GM18511 (cell line): Measurements from ENCODE around the gene TSPAN18.

Experiments used
- ATAC-seq: cut with Tn5 transposase; IDR thresholded peaks from one replicate; pipeline ENCODE4 v1.9.1; 2021; ENCODE audit warnings: mild to moderate bottlenecking, moderate library complexity; ENCODE audit not compliant: unreplicated experiment

TSPAN18 gene

GRCh38 chr11:44912270-44912987 lies 185.7 kb downstream of the TSPAN18 start:
- no peak for ATAC-seq

DNA sequence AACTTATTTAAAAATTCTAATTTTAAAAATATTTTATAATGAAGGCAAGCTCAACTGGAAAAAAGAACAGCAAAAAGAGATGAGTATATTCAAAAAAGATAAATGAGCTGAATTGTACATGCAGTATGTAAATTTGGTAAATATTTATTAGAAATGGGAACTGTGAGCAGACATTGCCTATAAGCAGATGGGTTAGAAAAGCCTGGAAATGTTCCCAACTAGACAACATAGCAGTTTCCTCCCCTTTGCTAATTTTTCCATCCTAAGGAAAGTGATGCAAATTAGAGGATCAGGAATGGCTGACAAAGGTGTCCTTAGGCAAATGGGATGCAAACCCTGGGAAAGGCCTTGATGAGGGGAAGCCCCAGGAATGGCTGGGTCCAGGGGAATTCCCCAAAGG lies 186.7 kb downstream of the TSPAN18 start:
- ATAC-seq, result no peak

GRCh38 chr11:44914105-44914504 lies 187.3 kb downstream of the TSPAN18 start:
- no peak for ATAC-seq

GRCh38 chr11:44915004-44915403 lies 188.2 kb downstream of the TSPAN18 start:
- no peak for ATAC-seq

DNA sequence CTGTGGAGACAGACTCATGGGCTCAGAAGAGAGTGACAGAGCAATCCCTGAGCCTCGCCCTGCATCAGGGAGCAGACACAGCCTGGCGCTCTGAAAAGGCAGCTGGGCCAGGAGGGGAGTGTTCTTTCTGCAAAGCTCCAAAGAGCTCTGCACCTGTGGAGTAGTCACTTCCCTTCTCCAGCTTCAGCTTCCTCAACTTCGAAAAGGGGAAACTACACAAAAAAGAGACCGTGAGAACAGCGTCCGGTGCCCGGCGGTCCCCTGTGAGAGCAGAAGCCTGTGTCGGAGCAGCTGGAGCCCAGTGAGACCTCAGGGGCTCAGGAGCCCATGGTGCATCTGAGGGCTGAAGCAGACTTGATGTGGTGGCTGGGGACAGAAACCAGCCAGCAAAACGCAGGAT lies 188.9 kb downstream of the TSPAN18 start:
- ATAC-seq, result no peak

DNA sequence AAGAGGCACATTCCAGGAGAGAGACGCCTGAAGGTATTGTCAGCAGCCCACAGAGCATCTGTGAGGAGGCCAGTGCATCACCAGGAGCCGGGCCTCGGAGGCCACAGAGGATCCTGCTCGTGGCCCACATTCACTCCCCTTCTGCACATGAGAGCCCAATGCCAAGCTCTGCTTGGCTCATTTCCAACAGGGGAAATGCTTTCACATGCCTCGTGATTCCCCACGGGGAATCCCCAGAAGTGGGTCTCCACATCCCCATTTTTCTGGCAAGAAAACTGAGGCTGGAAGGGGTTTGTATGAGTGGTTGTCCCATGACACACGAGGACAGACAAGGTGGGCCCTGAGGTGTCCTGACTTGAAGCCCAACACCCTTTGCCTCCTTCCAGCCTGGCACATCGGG lies 189.6 kb downstream of the TSPAN18 start:
- no peak for ATAC-seq

- peak; percentile 73 for ATAC-seq
Observed at GRCh38 chr11:44916801-44917385, 190.1 kb downstream of the TSPAN18 start.

DNA sequence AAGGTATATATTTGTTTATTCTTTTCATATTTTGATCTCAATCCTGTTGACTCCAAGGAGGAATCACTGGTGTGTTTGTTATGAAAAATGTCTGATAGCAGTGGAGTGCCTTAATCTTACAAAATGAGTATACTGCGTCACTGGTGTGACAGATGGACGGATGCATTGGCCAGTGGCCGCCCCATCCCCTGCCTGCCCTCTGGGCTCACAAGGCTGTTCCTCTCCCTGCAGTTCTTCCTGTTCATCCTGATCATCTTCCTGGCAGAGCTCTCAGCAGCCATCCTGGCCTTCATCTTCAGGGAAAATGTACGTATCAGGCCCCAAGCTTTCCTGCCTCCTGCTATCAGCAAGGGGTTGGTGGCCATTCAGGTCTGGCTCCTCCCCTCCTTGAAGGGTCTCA lies 191.0 kb downstream of the TSPAN18 start:
- no peak for ATAC-seq

DNA sequence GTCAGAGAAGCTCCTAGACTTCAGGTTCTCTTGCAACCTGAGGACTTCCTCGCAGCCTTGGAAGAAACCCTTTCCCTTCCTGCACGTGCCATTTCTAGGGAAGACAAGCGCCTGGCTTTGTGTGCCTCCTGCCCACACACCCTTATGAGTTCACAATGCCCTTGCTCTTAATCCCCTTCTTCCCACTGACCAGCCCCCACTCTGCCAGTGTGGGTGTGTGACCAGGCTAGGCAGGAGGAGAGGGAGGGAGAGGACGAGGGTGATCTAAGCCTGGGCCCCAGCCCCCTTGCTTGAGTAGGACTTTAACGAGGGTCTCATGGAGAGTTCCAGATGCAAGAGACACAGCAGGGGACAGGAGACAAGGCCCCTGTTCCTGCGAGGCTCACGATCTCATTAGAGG lies 193.7 kb downstream of the TSPAN18 start:
- no peak for ATAC-seq

DNA sequence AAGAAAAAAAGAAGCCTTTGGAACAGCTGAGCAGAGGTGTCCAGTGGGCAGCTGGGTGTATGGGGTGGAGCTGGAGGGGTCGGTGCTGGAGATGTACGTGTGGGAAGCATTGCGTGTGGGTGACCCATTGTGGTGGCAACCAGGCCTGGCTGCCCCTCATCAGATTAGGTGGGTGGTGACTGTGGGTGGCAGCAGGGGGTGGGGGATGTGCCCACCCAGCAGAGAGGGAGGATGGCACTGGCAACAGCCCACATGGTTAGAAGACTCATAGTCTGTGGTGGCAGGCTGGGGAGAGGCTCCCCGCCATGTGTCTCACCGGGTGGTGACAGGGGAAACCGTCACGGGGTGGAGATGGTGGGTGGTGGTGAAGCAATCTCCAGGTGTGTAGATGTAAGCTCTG lies 196.4 kb downstream of the TSPAN18 start:
- no peak for ATAC-seq

DNA sequence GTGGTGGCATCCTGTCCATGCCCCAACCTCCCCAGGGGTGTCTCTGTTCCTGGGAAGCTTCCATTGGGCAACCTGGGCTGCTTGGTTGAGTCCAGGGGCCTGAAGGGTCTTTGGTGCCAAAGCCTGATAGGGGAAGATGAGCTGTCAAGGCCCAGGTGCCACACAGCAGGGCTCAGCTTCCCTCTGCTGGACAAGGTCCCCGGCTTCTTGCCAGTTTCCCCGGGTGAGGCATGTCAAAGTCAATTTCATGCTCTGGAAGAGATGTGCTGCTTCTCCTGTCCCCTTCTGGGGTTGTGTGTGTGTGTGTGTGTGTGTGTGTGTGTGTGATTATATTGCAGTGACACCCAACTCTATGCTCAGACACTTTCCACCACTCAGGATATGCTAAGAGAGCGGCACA lies 197.0 kb downstream of the TSPAN18 start:
- no peak for ATAC-seq

DNA sequence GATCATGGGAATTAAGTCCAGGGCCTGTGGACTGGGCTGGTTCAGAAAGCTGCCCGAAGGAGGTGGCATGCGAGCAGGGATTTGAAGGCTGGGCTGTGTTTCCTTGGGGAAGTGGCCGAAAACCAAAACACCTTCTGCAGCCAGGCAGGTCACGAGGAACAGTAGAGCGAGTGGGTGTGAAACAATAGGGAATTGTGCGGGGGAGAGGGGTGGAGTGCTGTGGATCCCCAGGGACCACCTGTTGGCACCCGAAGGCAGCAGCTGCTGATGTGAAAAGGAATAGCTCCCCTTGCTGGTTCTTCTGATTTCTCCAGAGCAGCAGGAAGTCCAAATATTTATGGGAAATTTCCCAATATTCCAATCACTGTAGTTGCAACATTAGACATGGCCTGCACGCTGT lies 199.3 kb downstream of the TSPAN18 start:
- ATAC-seq, result no peak

DNA sequence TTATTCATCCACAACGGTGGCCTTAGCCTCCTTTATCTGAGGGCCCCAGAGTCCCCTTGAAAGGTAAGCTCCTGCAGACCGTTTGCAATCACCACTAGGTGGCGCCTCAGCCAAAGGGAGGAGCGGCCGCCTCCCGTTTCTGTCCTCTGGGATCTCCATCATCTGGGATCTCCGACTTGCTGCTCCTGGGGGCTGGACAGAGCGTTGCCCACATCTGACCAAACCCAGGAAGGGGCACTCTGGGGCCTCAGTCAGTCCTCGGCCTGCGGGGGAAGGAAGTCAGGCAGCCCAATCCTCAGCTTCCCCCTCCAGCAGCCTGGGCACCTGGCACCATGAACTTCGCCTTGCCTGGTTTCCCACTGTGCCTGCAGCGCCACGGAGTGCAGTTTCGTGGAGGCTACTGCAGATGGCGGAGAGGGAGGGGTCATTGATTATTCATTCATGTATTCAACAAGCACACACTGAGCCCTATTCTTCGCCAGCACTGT lies 200.5 kb downstream of the TSPAN18 start:
- no peak for ATAC-seq

DNA sequence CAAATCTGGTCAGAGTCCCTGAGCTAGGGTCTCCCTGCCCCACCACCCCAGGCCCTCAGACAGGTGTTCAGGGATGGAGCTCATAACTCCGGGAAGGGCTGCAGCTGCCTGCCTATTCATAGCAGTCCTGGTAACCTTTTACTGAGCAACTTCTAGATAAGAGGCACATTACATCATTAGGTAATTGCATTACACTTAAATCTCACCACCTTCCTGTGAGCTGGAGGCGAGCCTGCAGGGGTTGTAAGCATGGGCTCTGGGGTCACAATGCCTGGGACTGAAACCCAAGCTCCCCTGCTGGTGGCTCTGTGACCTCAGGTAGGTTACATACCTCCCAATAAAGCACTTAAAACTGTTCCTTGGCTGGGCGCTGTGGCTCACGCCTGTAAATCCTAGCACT lies 201.4 kb downstream of the TSPAN18 start:
- no peak for ATAC-seq

GRCh38 chr11:44928816-44929215 lies 202.1 kb downstream of the TSPAN18 start:
- no peak for ATAC-seq

DNA sequence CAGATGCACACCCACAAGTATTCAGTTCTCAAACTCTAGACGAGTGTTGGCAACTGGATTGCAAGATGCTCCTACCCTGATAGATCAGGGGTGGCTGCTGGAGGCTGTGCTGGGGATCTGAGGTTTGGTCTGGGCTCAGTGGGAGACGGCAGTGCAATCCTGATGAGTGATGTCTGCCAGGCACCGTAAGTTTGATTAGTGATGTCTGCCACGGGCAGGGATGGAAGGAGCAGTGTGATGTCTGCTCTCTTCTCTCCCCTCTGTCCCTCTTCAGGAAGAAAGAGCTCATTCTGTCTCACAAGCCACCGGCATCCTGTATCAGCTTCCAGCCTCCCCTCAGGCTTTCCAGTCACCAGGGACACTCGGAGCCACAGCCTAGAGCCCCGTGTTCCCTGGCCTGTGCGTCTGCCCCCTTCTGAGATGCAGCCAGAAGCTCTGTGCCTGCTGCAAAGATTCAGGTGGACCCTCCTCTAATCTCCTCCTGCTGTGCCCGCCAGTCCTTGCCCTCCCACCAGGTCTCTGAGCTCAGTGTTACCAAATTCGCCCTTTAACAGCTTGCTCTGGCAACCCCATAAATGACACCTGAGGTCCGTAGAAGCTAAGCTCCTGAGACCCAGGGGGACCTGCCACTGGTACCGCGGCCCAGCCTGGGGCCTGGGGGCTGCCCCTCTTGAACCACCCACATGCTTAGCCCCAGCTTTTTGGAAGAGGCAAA lies 204.0 kb downstream of the TSPAN18 start:
- ATAC-seq, result no peak

GRCh38 chr11:44931466-44931865 lies 204.7 kb downstream of the TSPAN18 start:
- no peak for ATAC-seq

GRCh38 chr11:44934110-44934509 lies 207.3 kb downstream of the TSPAN18 start:
- no peak for ATAC-seq

GRCh38 chr11:44934735-44935250 lies 208.0 kb downstream of the TSPAN18 start:
- ATAC-seq, result no peak

DNA sequence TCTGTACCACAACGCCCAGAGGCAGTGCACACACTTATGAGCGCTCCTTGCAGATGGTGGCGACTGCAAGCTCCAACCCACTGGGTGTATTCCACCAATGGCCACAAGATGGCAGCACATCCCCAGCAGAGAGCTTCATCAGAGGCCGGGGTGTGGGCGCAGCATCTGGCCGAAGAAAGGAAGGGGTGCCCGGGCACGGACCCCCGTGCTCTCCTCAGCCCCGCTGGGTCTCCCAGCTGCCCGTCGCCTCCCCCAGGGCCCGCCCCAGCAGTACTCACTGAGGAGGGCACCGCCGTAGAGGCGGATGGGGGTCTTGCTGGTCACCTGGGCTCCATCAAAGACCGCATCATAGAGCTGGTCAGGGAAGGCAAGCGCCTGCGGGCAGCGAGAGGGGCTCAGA lies 209.8 kb downstream of the TSPAN18 start:
- ATAC-seq, result peak; percentile 80

DNA sequence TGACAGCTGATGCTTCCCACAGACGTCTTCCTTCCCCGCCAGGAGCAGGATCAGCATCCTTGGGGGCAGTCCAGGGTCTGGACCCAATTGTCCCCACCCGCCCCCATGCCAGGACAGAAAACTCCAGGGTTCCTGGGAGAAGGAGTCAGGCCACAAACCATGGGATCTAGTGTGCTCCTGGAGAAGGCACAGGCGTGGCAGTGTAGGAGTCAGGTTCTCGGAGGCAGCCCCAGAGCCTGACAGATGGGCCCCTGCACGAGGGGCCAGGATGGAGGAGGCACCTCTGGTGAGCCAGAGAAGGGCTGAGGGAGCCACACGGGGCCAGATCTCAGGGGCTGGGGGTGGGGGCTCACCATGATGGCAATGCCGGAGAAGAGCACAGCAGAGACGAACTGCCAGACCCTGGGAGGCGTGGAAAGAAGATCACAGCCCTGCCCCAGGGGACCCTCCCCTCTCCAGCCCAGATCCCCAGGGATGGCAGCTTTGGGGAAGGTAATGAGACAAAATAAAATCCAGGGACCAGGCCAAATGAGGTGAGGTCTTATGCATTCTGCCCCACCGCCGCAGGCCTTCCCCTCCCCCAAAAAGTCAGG lies 210.3 kb downstream of the TSPAN18 start:
- ATAC-seq, result no peak
